K562 (cell line): ENCODE data around the gene KISS1. TPM values are rescaled to one million over a fixed set of nuclear protein-coding genes. Genes with fewer than 3 reads are reported as not detected.

Source experiments
- ATAC-seq: fragments of 200-7000 bp; cut with Tn5 transposase; 3 replicates; pipeline ENCODE4 v1.9.1; 2020; ENCODE audit warnings: moderate library complexity
- BruUV-seq: library from RNA; stranded (reverse); fragments of 400-500 nt; replicated peaks from 2 replicates; lab custom pipeline; 2021; lab: Mats Ljungman, UMichigan
- CTCF ChIA-PET: fragments of 300-600 bp; formaldehyde crosslinking; extraction: SDS; loops from one replicate; lab custom pipeline; 2021; ENCODE audit warnings: low intra/inter-chr PET ratio; lab: Yijun Ruan, JAX
- POLR2A ChIA-PET: fragments of 300-600, 350-650 bp; sonication (Branson Sonifier 250); formaldehyde crosslinking; extraction: SDS; loops from one replicate; lab custom pipeline; 2021; ENCODE audit warnings: antibody characterized with exemption, inconsistent platforms; lab: Yijun Ruan, JAX
- DNase-seq, 4 experiments: peaks; one replicate each; pipeline versions ENCODE4 v3.0.0 to v3.0.0-alpha.2; 2011 to 2018; ENCODE audit warnings: low spot score in 3 of 4, mixed read lengths in 3 of 4; ENCODE audit errors: extremely low read depth in 1 of 4
- FAIRE-seq: peaks from 2 replicates; lab custom pipeline; 2011; peaks lifted over from hg19 to GRCh38; lab: Jason Lieb, UNC
- H2AFZ ChIP-seq: 2 replicates; pipeline ENCODE4 v1.6.0; 2011; ENCODE audit warnings: low read depth, low read length, control low read depth, inconsistent platforms
- H3K27ac ChIP-seq: fragments of 200-600 bp; 3 replicates; pipeline ENCODE4 v1.8.0; 2011; ENCODE audit warnings: low read depth, mild to moderate bottlenecking, control low read depth, inconsistent platforms, low read length, moderate library complexity, mixed read lengths; ENCODE audit errors: extremely low read depth
- H3K27me3 ChIP-seq, 2 experiments: fragments of 300-600 bp in 1 of 2; 2 replicates in 1 of 2; 3 replicates in 1 of 2; pipeline versions ENCODE4 v1.6.0 to v1.8.0; 2011; ENCODE audit warnings: inconsistent platforms in 2 of 2, low read length in 2 of 2, mild to moderate bottlenecking in 1 of 2, mixed read lengths in 1 of 2, moderate library complexity in 1 of 2; ENCODE audit not compliant: control insufficient read depth in 2 of 2, insufficient read depth in 2 of 2
- H3K36me3 ChIP-seq: fragments of 300-600 bp; 3 replicates; pipeline ENCODE4 v1.8.0; 2011; ENCODE audit warnings: mild to moderate bottlenecking, low read length, inconsistent platforms; ENCODE audit not compliant: control insufficient read depth, insufficient read depth
- H3K4me1 ChIP-seq, 2 experiments: fragments of 200-600 bp in 1 of 2; replicated peaks in 1 of 2; 2 replicates in 1 of 2; 3 replicates in 1 of 2; pipeline versions ENCODE4 v1.5.1 to v1.8.0; 2011; ENCODE audit warnings: inconsistent platforms in 2 of 2, low read length in 2 of 2, mild to moderate bottlenecking in 1 of 2, mixed read lengths in 1 of 2, moderate library complexity in 1 of 2; ENCODE audit not compliant: control insufficient read depth in 2 of 2, insufficient read depth in 2 of 2
- H3K4me2 ChIP-seq: 2 replicates; pipeline ENCODE4 v1.6.1; 2011; ENCODE audit warnings: low read length, control low read depth, inconsistent platforms, mixed read lengths; ENCODE audit not compliant: insufficient read depth
- H3K4me3 ChIP-seq: fragments of 200-600 bp; sonication (generic), shearing (Covaris generic); 2 replicates; pipeline ENCODE4 v1.5.1; 2016; ENCODE audit warnings: control low read depth, inconsistent platforms
- H3K79me2 ChIP-seq: fragments of 200-600 bp; 3 replicates; pipeline ENCODE4 v1.8.0; 2011; ENCODE audit warnings: low read length, inconsistent platforms; ENCODE audit not compliant: control insufficient read depth, insufficient read depth
- H3K9ac ChIP-seq, 2 experiments: 2 replicates each; pipeline versions ENCODE4 v1.6.0 to v1.6.1; 2011; ENCODE audit warnings: low read depth in 2 of 2, low read length in 2 of 2, control low read depth in 1 of 2, inconsistent platforms in 1 of 2, mild to moderate bottlenecking in 1 of 2, mixed read lengths in 1 of 2; ENCODE audit not compliant: insufficient read depth in 1 of 2
- H3K9me1 ChIP-seq: one replicate; pipeline ENCODE4 v1.6.0; 2011; ENCODE audit warnings: inconsistent platforms, mild to moderate bottlenecking, low read length, moderate library complexity; ENCODE audit not compliant: control insufficient read depth, insufficient read depth
- H3K9me3 ChIP-seq: replicated peaks from 2 replicates; pipeline ENCODE4 v1.5.1; 2011; ENCODE audit warnings: low read depth, low read length, inconsistent platforms; ENCODE audit not compliant: control insufficient read depth, insufficient read depth
- H4K20me1 ChIP-seq: replicated peaks from 2 replicates; pipeline ENCODE4 v1.6.1; 2011; ENCODE audit warnings: low read length, inconsistent platforms, mixed read lengths; ENCODE audit not compliant: control insufficient read depth, insufficient read depth
- CBFA2T3 ChIP-seq: fragments of 450-650 bp; IDR thresholded peaks from 2 replicates; pipeline ENCODE4 v1.6.1; 2017
- E2F6 ChIP-seq, 2 experiments: IDR thresholded peaks; 2 replicates each; pipeline ENCODE4 v1.6.1; 2011; ENCODE audit warnings: borderline replicate concordance in 1 of 2, control low read depth in 1 of 2, low read depth in 1 of 2, low read length in 1 of 2, mild to moderate bottlenecking in 1 of 2, mixed read lengths in 1 of 2, moderate library complexity in 1 of 2; ENCODE audit not compliant: insufficient read depth in 1 of 2, insufficient read length in 1 of 2, poor library complexity in 1 of 2, severe bottlenecking in 1 of 2; ENCODE audit errors: extremely low read depth in 1 of 2
- GATA2 ChIP-seq: sonication (generic); formaldehyde crosslinking; IDR thresholded peaks from 2 replicates; pipeline ENCODE4 v1.4.0; 2020; ENCODE audit warnings: mild to moderate bottlenecking, missing genetic modification reagents
- HCFC1 ChIP-seq: IDR thresholded peaks from 2 replicates; pipeline ENCODE4 v1.6.1; 2012; ENCODE audit warnings: low read depth, low read length, improper control_type of control experiment
- IRF2 ChIP-seq: sonication (generic); formaldehyde crosslinking; IDR thresholded peaks from 2 replicates; pipeline ENCODE4 v1.8.1; 2022; ENCODE audit warnings: mild to moderate bottlenecking, missing genetic modification reagents
- PHB ChIP-seq: fragments of 250-450 bp; sonication (Bioruptor Pico); IDR thresholded peaks from 2 replicates; pipeline ENCODE4 v1.5.0; 2021
- PHB2 ChIP-seq: fragments of 450-650 bp; IDR thresholded peaks from 2 replicates; pipeline ENCODE4 v1.6.1; 2017; ENCODE audit warnings: low read depth
- PREB ChIP-seq: sonication (generic); formaldehyde crosslinking; IDR thresholded peaks from 2 replicates; pipeline ENCODE4 v1.8.1; 2023; ENCODE audit warnings: mild to moderate bottlenecking, missing genetic modification reagents
- PTRF ChIP-seq: fragments of 450-650 bp; IDR thresholded peaks from 2 replicates; pipeline ENCODE4 v1.6.1; 2016; ENCODE audit warnings: mild to moderate bottlenecking, missing genetic modification characterization, missing compliant biosample characterization
- RBM15 ChIP-seq: fragments of 200-400 bp; formaldehyde crosslinking; IDR thresholded peaks from 2 replicates; pipeline ENCODE4 v1.6.1; 2018; ENCODE audit warnings: mild to moderate bottlenecking, low read length, moderate library complexity; ENCODE audit not compliant: insufficient read depth
- RFX1 ChIP-seq: fragments of 450-650 bp; IDR thresholded peaks from 2 replicates; pipeline ENCODE4 v1.6.1; 2016; ENCODE audit warnings: mild to moderate bottlenecking, moderate library complexity
- TARDBP ChIP-seq: fragments of 450-650 bp; IDR thresholded peaks from 2 replicates; pipeline ENCODE4 v1.6.1; 2016
- TCF7L2 ChIP-seq: fragments of 150-350 bp; IDR thresholded peaks from 2 replicates; pipeline ENCODE4 v1.6.1; 2016; ENCODE audit warnings: low read depth, mild to moderate bottlenecking, low read length, moderate library complexity
- TFE3 ChIP-seq: fragments of 450-650 bp; formaldehyde crosslinking; IDR thresholded peaks from 2 replicates; pipeline ENCODE4 v1.4.0; 2020; ENCODE audit warnings: mild to moderate bottlenecking, mixed read lengths
- ZNF134 ChIP-seq: fragments of 250-450 bp; sonication (Bioruptor Pico); conservative IDR thresholded peaks from 2 replicates; pipeline ENCODE4 v1.4.0; 2020
- WGBS: fragments of 100-300 bp; shearing (Covaris generic); methylation state at CpG from one replicate; pipeline ENCODE4 v1.1.6; 2016; ENCODE audit warnings: low coverage, mixed read lengths; ENCODE audit not compliant: insufficient coverage; ENCODE audit errors: missing lambda C conversion rate; 5-methylcytosine and 5-hydroxymethylcytosine counted together
- in situ Hi-C: fragments of 300-500 bp; cut with MboI; formaldehyde crosslinking; loops from 4 replicates; pipeline ENCODE4 v1.15.0; 2018; ENCODE audit warnings: inconsistent platforms, mixed read lengths
- intact Hi-C: fragments of 100-400 bp; cut with micrococcal nuclease; formaldehyde crosslinking; loops from 2 replicates; pipeline ENCODE4 v1.14.2; 2022
- polyA plus RNA-seq, 8 experiments: library from polyadenylated mRNA; depleted of rRNA in 4 of 8; stranded (reverse) in 5 of 8; unstranded in 3 of 8; fragments of >200 nt; fragmentation: Nextera tagmentation in 2 of 8; fragmentation: Illumina TruSeq in 1 of 8; extraction: Ambion mirVana in 2 of 8; extraction: Trizol in 1 of 8; gene quantifications; 2 replicates each; pipeline versions ENCODE4 v1.2.1 to v1.2.3, GENCODE V29; 2011 to 2014; ENCODE audit warnings: inconsistent platforms in 1 of 8, missing spikeins in 1 of 8
- total RNA-seq, 7 experiments: library from RNA; depleted of rRNA in 6 of 7; stranded (reverse); fragments of >200 nt in 6 of 7; fragmentation: Illumina TruSeq in 2 of 7; extraction: Trizol in 2 of 7; gene quantifications; 2 replicates each; pipeline versions ENCODE4 v1.2.1 to v1.2.3, GENCODE V29; 2011 to 2021; ENCODE audit warnings: low replicate concordance in 1 of 7

The KISS1 gene
- total and polyA plus RNA-seq, 9 of the 15 experiments (the other 6 are each of a cell fraction or from before 2014, with no cell fraction given) = 0.31 TPM; not detected in 8

- TF ChIP-seq E2F6 (IDR thresholded peaks at IDR 0.05; ENCODE audit: borderline replicate concordance in 1 of 2, extremely low read depth in 1 of 2, insufficient read depth in 1 of 2, insufficient read length in 1 of 2, low read depth in 1 of 2, low read length in 1 of 2, poor library complexity in 1 of 2, severe bottlenecking in 1 of 2) = no peak
Measured at GRCh38 chr1:204203206-204203767, 7.0 kb upstream of the KISS1 start (continued).

DNA sequence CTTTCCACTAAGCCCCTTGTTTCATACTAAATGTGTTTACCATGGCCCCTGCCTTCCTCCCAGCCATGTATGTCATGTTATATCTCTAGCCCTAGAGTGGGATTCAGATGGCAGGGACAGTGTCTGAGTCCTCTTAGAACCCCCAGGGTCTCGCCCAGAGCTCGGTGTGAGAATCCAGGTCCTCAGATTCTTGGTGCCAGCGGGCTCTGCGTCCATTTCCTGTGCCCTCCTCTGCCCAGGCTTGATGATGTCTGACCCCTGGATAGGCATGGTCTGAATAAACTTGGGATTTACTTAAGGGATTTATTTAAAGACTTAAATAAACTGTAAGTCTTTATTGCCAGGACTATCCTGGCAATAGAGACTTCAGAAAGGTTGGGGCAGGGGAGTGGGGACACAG lies 6.2 kb upstream of the KISS1 start:
- in situ Hi-C loops (no loop called here), intact Hi-C loops (no loop called here)
- peaks cover 21 to 70% of the 10 kb centered on the region in 2 experiments for H3K27me3 ChIP-seq
- no peaks in the 10 kb centered on the region for H3K9me3 ChIP-seq
- H3K27ac ChIP-seq = no peak overlapping the region
- DNase-seq (no peak), ATAC-seq (no peak), FAIRE-seq (no peak)
- no peak overlapping the region for H3K4me2 ChIP-seq
- H3K36me3 ChIP-seq = no peaks in the 10 kb centered on the region
- no peak overlapping the region for H2AFZ ChIP-seq
- BruUV-seq = no TSS peak
- H3K4me3 ChIP-seq = no peak overlapping the region
- no peak overlapping the region for H3K9ac ChIP-seq
- H3K79me2 ChIP-seq = no peaks in the 10 kb centered on the region
- no peaks in the 10 kb centered on the region for H3K4me1 ChIP-seq
- POLR2A ChIA-PET = interaction anchor here (0.8 kb wide), 1 partner anchor 24 kb away, joined by 3 read pairs; no protein-coding TSS in a partner anchor
- WGBS = 3% methylated on average over 4 of the region's 4 CpGs
- H4K20me1 ChIP-seq = no peaks in the 10 kb centered on the region
- no peaks in the 10 kb centered on the region for H3K9me1 ChIP-seq
- CTCF ChIA-PET = no interaction called here
- no peak for TF ChIP-seq PREB (CRISPR knock-in tag)
- no peak for TF ChIP-seq ZNF134 (CRISPR knock-in tag)
- no peak for TF ChIP-seq IRF2 (CRISPR knock-in tag)
- TF ChIP-seq TCF7L2 = no peak
- TF ChIP-seq PHB (CRISPR knock-in tag) = no peak
- no peak for TF ChIP-seq GATA2
- no peak for TF ChIP-seq HCFC1
- no peak for TF ChIP-seq PHB2
- no peak for TF ChIP-seq TFE3 (CRISPR knock-in tag)
- no peak for TF ChIP-seq TARDBP
- TF ChIP-seq PTRF (tag) = no peak
- TF ChIP-seq RBM15 = no peak
- no peak for TF ChIP-seq CBFA2T3
- TF ChIP-seq RFX1 = no peak
